Measurements from ENCODE around the gene ELK3.

Gene ELK3

GRCh38 chr12:96239711-96240635 is 45.8 kb downstream of the ELK3 start:
- H3K4me2 ChIP-seq (ENCODE audit: low read depth, low read length, poor library complexity, severe bottlenecking) = no peak overlapping the region
- H3K9ac ChIP-seq (ENCODE audit: low read length) = no peak overlapping the region
- no peaks in the 10 kb centered on the region for H4K20me1 ChIP-seq (ENCODE audit: low read depth, low read length)
- no peak overlapping the region for H3K4me3 ChIP-seq (ENCODE audit: insufficient read depth, low read length, poor library complexity, severe bottlenecking)
- H3K9me2 ChIP-seq (replicated peaks; ENCODE audit: insufficient read depth, low read length) = no peaks in the 10 kb centered on the region
- H3K27me3 ChIP-seq (ENCODE audit: low read length) = no peaks in the 10 kb centered on the region
- no peaks in the 10 kb centered on the region for H3F3A ChIP-seq (ENCODE audit: insufficient read depth)
- H2AFZ ChIP-seq (ENCODE audit: low read depth, low read length, severe bottlenecking) = no peak overlapping the region
- H3K36me3 ChIP-seq (ENCODE audit: low read length) = no peaks in the 10 kb centered on the region
- no peak overlapping the region for H3K27ac ChIP-seq (ENCODE audit: low read depth, low read length)
- no peak for TF ChIP-seq CTCF (IDR thresholded peaks at IDR 0.05; ENCODE audit: insufficient read depth, low read length, poor library complexity, severe bottlenecking)
- no peaks in the 10 kb centered on the region for H3K79me2 ChIP-seq (ENCODE audit: insufficient read depth, low read length)
- no peaks in the 10 kb centered on the region for H3K9me3 ChIP-seq (ENCODE audit: insufficient read depth, low read length)

- H3K36me3 ChIP-seq (ENCODE audit: low read length) = no peaks in the 10 kb centered on the region
- no peaks in the 10 kb centered on the region for H3K9me2 ChIP-seq (replicated peaks; ENCODE audit: insufficient read depth, low read length)
- no peaks in the 10 kb centered on the region for H4K20me1 ChIP-seq (ENCODE audit: low read depth, low read length)
- no peaks in the 10 kb centered on the region for H3K27me3 ChIP-seq (ENCODE audit: low read length)
- H3K4me2 ChIP-seq (ENCODE audit: low read depth, low read length, poor library complexity, severe bottlenecking) = no peak overlapping the region
- H3K9me3 ChIP-seq (ENCODE audit: insufficient read depth, low read length) = no peaks in the 10 kb centered on the region
- no peak overlapping the region for H3K27ac ChIP-seq (ENCODE audit: low read depth, low read length)
- no peak overlapping the region for H2AFZ ChIP-seq (ENCODE audit: low read depth, low read length, severe bottlenecking)
- no peaks in the 10 kb centered on the region for H3K79me2 ChIP-seq (ENCODE audit: insufficient read depth, low read length)
- no peak for TF ChIP-seq CTCF (IDR thresholded peaks at IDR 0.05; ENCODE audit: insufficient read depth, low read length, poor library complexity, severe bottlenecking)
- no peak for TF ChIP-seq EZH2phosphoT487 (conservative IDR thresholded peaks at IDR 0.05; ENCODE audit: low read length)
- no peaks in the 10 kb centered on the region for H3F3A ChIP-seq (ENCODE audit: insufficient read depth)
- no peak overlapping the region for H3K9ac ChIP-seq (ENCODE audit: low read length)
- H3K4me3 ChIP-seq (ENCODE audit: insufficient read depth, low read length, poor library complexity, severe bottlenecking) = no peak overlapping the region
Measured at GRCh38 chr12:96240656-96241055, 46.5 kb downstream of the ELK3 start.

GRCh38 chr12:96241431-96241830 is 47.3 kb downstream of the ELK3 start:
- Histone ChIP-seq H3K4me2 (ENCODE audit: low read depth, low read length, poor library complexity, severe bottlenecking) (no peak overlapping the region), H3F3A (ENCODE audit: insufficient read depth) (no peaks in the 10 kb centered on the region), H3K79me2 (ENCODE audit: insufficient read depth, low read length) (no peaks in the 10 kb centered on the region), H3K4me3 (ENCODE audit: insufficient read depth, low read length, poor library complexity, severe bottlenecking) (no peak overlapping the region), H2AFZ (ENCODE audit: low read depth, low read length, severe bottlenecking) (no peak overlapping the region), H3K9ac (ENCODE audit: low read length) (no peak overlapping the region), H3K27ac (ENCODE audit: low read depth, low read length) (no peak overlapping the region), H4K20me1 (ENCODE audit: low read depth, low read length) (no peaks in the 10 kb centered on the region), H3K9me2 (replicated peaks; ENCODE audit: insufficient read depth, low read length) (no peaks in the 10 kb centered on the region), H3K27me3 (ENCODE audit: low read length) (no peaks in the 10 kb centered on the region), H3K9me3 (ENCODE audit: insufficient read depth, low read length) (no peaks in the 10 kb centered on the region), H3K36me3 (ENCODE audit: low read length) (no peaks in the 10 kb centered on the region)
- TF ChIP-seq EZH2phosphoT487 (conservative IDR thresholded peaks at IDR 0.05; ENCODE audit: low read length) (no peak), CTCF (IDR thresholded peaks at IDR 0.05; ENCODE audit: insufficient read depth, low read length, poor library complexity, severe bottlenecking) (no peak)
